ENCODE results near the gene RBMS3. TPM values are rescaled to one million over a fixed set of nuclear protein-coding genes. Genes with fewer than 3 reads are reported as not detected.
"Not testable (repeated sequence)": the region's sequence is repeated elsewhere in the genome, so short reads cannot be mapped to it uniquely, and the experiment has no call there.

The RBMS3 gene
- total RNA-seq, 1 experiment from 2014 or later = 6.5 TPM

DNA sequence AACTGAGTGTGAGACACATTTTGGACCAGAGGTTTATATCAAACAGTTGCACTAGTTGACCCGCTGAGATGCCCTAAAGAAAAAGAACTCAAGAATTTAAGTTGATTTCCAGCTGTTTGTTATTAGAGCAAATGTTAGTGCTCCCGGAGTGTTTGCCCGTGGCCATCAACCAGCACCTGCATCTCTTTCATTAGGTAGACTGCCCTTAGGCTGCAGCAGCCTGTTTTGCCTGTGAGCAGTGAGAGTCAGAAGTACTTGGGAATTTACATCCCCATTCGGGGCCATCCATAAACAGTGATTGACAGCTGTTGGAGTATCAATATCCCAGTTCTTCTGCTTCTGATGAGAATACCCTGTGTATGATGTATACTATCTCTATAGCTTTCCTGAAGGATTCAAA, 492.6 kb downstream of the RBMS3 start:
- no peak for DNase-seq (ENCODE audit: low spot score)

DNA sequence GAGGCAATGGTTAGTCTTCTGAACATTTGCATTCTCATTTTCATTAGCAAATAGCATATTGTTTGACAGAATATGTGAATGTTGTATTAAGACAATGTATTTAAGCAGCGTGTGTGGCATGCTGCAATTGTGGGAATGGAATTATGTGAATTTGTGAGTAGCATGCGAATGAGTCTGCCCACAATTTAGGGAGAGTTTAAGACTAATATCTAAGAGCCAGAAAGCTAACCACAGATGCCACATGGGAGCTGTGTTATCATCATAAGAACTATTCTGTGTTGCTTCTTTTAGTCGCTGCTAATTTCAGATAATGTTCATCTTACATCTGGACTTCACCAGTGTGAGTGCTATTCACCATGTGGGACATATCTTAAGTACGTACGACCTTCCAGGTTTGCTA, 494.5 kb downstream of the RBMS3 start:
- DNase-seq (ENCODE audit: low spot score) = no peak

DNA sequence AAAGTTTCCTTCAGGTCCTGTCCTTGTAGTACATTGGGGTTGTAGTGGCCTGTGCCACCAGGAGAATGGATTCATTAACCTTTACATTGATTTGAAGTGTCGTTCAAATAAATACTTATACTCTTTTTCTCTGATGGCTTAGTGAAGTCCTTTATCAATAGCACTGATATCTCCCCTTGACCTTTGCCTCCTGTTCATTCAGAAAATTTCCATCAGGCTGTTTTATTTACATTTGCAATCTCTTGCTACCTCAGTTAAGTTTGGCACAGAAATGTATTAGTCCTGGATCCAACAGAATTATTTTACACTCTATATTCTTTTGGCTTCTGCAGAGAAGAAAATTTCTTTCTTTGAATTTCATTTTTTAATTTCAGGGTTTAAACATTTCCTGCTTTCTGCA, 497.0 kb downstream of the RBMS3 start:
- no peak for DNase-seq (ENCODE audit: low spot score)

DNA sequence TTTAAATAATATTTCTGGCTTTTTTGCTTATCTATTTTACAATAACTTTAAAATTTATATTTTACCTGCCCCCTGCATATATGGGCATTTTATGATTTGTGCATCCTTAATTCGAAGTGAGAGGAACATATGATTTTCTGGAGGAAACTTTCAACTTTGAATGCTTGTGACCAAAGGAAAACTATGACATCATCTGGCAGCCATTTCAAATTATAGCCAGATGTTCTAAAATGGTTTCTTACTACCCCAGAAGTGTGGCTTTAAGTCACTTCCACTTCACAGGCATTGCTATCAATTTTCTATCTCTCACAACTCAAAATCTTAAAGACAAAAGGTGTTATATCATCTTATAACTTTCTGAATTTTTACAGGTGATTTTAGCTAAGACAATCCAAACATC, 508.8 kb downstream of the RBMS3 start:
- DNase-seq (ENCODE audit: low spot score) = no peak

DNA sequence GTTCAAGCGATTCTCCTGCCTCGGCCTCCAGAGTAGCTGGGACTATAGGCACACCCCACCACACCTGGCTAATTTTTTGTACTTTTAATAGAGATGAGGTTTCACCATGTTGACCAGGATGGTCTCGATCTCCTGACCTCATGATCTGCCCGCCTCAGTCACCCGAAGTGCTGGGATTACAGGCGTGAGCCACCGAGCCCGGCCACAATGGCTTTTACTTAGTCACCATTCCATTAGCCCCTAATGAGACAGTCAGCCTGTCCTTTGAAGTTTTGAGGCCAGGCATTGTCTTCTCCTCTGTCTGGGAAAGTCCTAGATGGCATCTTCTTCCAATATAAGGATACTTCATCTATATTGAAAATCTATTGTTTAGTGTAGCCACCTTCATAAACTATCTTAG, 515.9 kb downstream of the RBMS3 start:
- DNase-seq (ENCODE audit: low spot score) = no peak

DNA sequence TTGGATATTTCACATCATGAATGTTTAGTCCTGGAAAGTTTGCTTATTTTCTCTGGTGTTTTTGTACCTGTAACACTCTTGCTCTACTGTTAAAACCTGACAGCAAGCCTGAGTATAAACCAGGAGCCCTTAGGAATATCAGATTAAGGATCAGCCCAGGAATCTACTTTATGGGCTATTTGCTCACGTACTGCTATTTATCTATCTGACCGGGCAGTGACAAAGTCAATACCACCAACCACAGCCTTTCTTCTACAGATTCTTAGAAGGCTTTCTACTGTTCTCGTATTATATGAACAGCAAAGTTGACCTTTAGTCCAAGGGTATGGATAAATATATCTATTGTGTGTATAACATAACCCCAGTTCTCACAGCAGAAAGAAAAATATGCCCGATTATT, 521.2 kb downstream of the RBMS3 start:
- DNase-seq (ENCODE audit: low spot score) = no peak

DNA sequence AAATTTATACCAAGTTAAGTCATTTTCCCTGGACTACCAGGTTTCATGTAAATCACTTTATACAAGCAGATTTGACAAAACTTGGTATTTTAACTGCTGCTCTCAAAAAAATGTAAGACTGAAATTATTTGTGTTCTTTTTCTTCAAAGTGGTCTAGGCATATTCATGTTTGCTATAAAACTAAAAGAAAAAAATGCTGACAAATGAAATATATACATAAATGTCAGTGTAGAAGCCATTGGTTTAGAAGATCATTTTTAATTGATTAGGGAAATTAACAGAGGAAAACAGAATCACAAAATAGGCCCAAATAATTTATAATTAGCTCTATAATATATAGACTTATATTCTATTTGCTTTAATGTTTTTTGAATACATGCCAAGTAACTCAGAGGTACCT, 523.2 kb downstream of the RBMS3 start:
- no peak for DNase-seq (ENCODE audit: low spot score)

DNA sequence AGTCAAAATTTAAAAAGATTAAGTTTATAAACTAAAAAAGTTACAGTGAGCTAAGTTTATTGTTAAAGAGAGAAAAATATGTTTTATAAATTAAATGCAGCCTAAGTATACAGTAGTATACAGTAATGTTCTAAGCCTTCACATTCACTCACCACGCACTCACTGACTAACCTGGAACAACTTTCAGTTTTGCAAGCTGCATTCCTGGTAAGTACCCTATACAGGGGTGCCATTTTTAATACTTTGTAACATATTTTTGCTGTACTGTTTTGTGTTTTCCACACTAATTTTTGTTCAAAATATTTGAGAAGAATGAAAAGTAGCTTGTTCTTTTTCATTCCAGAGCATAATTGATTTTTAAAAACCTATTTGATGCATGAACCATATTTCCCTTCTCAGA, 524.9 kb downstream of the RBMS3 start:
- no peak for DNase-seq (ENCODE audit: low spot score)

DNA sequence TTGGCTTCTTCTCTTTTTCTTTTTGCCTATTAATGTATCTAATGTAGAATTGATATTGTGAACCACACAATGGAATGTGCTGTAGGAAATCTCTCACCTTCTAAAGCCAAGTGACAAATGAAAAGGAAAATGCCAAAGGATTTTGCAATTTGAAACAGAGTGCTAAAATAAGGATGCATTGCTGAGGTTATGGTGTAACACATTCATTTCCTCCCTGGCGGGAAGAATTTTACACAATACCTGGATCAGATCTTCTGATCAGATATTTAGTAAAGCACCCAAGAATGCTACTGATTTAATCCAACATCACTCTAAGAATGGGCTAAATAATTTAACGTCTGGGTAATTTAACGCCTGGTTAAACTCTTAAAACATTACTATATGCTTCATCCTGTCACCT, 527.5 kb downstream of the RBMS3 start:
- DNase-seq (ENCODE audit: low spot score) = not testable (repeated sequence)

DNA sequence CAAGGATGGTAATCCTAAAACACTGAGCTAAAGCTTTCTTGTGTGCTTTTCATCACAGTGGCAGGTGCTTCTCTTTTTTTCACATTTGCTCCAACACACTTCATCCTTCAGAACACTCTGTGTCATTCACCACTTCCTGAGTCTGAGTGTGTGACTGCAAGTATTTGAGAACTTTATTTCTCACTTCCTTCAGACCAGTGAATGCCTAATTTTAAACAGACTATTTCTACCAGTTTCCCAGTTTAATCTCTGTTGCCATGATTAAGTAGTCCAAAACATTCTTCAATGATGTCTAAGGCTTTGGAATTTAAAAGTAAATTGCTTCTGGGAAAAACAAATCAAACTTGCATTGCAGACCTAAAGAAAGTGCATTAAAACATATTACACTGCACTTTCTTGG, 541.2 kb downstream of the RBMS3 start:
- no peak for DNase-seq (ENCODE audit: low spot score)

DNA sequence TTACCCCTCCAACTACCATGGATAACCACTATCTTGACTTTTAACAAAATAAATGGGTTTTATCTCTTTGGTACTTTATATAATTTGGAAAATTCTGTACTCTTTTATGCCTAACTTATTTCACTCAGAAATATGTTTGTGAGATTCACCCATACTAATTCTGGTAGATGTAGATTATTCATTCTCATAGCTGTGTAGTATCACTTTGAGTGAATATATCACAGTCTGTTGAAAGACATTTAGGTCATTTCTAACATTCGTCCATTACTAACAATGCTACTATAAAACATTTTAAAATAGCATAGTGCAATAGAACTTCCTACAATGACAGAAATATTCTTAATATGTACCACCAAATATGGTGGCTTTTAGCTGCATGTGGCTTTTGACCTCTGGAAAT, 542.4 kb downstream of the RBMS3 start:
- DNase-seq (ENCODE audit: low spot score) = no peak

DNA sequence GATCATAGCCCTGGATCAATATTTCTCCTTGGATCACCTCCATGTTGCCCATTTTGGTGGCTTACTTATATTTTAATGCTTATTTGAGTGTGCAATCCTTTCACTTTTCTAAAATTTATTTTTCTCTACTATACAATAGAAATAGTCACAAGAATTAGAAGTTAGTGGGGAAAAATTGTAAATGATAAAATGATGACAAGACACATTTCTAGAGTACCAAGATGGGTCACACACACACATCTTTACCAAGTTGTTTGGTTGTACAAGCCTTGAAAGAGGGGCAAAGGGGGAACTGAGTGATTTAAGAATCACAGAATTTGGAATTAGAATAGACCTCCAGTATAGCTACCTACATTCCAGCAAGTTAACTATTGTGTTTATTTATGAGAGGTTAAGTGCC, 545.8 kb downstream of the RBMS3 start:
- DNase-seq (ENCODE audit: low spot score) = no peak

DNA sequence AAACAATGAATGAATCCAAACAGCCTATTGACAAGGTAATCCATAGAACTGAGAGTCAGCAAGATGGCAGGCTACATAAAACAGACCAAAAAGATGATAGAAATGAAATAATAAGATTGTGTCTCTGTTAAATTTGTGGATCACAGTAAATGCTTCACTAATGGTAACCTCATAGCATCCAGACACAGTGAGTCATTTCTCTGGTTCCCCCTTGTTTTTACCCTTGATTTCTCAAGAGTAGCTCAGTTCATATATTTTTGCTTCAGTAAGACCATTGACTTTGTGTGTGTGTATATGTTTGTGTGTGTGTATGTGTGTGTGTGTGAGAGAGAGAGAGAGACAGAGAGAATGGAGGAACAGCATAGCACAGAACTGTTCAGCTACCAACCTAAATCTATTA, 546.9 kb downstream of the RBMS3 start:
- DNase-seq (ENCODE audit: low spot score) = no peak

DNA sequence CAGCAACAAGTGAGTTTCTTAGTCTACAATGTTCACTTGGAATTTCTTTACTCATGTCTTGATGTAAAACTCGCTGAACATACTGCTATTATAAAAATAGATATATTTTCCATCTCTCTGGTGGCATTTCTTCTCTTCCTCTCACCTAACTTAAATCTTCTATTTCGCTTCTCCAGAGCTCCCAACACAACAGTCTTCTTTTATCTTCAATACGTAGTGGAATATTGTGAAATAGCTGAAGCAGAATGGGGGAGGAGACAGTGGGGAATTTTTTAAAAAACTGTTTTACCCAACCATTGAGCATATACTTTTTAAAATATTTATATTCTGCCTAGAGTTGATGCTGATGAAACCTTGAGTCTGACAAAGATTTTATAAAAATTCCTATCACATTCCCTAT, 548.5 kb downstream of the RBMS3 start:
- DNase-seq (ENCODE audit: low spot score) = no peak

DNA sequence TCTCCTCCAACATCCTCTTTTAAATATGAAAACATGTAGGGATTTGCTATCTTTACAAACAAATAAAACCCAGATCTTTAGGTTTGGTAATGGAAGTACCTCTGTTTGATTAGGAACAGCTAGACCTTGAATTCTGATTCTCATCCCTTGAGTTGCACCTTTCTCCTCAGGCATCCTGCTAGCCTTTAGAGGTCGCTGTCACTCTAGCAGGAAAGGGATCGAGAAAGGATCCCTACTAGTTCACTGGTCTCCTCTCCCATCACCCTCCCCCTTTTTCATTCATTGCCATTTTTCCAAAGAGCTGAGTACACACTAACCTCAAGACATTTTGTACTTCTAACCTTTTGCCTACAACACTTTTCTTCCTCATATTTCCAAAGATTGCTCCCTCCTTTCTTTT, 569.8 kb downstream of the RBMS3 start:
- DNase-seq (ENCODE audit: low spot score) = no peak

DNA sequence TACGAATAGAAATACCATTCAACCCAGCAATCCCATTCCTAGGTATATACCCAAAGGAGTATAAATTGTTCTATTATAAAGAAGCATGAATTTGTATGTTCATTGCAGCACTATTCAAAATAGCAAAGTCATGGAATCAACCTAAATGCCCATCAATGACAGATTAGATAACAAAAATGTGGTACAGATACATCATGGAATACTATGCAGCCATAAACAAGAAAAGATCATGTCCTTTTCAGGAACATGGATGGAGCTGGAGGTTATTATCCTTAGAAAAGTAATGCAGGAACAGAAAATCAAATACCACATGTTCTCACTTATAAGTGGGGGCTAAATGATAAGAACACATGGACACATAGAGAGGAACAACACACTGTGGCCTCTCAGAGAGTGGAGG, 571.9 kb downstream of the RBMS3 start:
- DNase-seq (ENCODE audit: low spot score) = no peak

DNA sequence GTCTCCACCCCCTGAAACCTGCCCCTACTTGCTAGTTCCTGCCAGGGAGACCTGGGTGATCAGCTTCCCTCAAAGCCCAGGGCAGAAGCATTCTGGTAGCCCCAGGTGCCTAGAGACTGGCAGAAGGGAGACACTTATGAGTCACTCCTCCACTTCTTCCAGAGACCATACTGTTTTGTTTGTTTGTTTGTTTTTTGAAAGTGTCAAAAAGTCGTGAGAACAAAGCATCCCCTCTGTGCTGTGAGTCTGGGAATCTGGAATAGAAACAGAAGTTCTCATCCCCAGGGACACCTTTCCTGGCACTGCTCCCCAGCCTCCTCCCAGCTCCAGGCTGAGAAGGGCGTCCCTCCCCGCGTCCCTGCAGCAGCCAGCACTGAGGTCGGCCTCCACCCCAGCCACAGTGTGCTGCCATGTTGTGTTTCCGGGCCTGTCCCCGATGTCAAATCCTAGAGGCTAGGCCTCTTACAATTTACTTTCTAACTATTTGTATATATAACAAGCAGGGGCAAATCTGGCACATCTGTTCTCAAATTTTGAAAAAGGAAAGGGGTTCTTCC, 573.0 kb downstream of the RBMS3 start:
- no peak for DNase-seq (ENCODE audit: low spot score)

DNA sequence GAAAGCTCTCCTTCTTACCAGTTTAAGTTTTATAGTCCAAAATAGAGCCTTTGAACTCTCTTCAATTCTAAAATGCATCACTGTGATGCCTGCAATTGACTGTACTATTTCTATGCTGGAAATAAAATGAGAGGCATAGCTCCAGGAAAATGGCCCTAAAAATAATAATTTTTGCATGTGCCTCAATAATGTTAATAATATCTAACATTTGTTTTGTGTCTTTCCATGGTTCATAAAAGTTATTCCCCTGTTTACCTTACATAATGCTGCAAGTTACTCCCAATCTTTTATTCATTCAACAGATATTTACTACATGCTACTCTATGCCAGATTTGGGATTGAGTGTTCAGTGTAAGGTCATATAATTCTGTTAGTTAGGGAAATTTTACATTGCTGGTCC, 574.0 kb downstream of the RBMS3 start:
- no peak for DNase-seq (ENCODE audit: low spot score)

DNA sequence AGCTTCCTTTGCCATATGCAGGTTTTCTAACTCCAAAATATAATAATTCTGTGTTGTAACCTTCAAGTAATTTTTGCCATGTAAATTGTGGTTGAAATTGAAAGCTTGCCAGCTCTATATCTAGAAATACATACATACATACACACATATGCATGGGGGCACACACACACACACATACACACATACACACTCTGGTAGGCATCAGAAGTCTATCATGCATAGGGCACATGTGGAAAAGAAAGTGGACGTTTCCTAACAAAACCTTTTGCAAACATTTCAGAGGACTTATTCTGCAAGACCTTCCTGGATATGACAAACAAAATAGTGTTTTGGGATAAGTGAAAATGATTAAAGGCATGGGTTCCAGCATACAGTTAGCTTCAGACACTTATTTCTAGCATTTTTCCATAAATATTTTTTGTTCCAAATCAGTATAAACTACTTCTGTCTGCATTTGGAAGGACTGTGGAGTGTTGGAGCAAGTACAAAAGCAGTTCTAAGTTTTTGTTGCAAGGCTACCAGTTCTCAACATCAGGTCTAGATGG, 578.9 kb downstream of the RBMS3 start:
- no peak for DNase-seq (ENCODE audit: low spot score)

DNA sequence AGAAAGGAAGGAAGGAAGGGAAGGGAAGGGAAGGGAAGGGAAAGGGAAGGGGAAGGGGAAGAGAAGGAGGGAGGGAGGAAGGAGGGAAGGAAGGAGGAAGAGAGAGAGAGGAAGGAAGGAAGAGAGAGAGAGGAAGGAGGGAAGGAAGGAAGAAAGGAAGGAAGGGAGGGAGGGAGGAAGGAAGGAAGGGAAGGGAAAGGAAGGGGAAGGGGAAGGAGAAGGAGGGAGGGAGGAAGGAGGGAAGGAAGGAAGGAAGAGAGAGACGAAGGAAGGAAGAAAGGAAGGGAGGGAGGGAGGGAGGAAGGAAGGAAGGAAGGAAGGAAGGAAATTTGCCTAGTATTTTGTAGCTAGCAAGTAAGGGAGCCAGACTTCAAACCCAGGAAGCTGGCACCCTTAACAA, 583.9 kb downstream of the RBMS3 start:
- DNase-seq (ENCODE audit: low spot score) = no peak

DNA sequence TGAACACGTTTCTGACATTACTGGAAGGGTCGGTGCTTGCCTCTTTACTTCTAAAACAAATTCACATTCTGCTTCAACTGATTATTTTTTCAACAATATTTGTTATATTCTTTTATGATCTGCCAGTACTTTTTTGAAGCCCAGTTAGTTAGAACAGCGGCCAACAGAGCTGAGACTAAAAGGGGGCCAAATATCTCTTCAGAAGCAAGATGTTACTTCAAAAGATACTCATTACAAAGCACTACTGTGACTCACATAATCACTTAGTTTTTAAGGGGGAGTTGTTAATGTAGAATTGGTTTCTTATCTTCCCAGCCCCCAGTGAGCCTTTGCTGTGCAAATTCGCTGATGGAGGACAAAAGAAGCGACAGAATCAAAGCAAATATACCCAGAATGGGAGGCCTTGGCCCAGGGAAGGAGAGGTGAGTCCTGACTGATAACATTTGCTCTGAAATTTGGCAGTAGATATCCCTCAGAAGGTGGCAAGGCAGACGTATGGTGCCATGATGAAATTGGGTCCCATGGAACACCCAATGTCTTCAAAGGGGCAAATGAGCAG, 587.8 kb downstream of the RBMS3 start:
- DNase-seq (ENCODE audit: low spot score) = no peak

DNA sequence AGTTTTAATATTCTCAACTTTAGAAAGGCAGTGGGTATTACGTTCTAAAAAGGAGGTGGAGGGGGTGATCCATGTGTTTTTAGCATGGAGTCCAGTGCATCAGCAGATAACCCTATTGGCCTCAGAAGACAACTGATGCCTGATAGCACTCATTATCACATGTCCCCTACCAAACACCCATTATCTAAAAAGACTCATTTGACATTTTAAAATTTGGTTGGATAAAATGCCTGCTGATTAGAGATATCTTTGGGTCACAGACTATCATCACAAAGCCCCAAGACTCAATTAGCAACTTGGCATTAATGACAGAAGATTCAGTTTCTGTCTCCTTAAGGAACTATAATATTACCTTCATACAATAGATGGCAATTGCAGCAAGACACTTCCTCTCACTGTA, 589.3 kb downstream of the RBMS3 start:
- no peak for DNase-seq (ENCODE audit: low spot score)

DNA sequence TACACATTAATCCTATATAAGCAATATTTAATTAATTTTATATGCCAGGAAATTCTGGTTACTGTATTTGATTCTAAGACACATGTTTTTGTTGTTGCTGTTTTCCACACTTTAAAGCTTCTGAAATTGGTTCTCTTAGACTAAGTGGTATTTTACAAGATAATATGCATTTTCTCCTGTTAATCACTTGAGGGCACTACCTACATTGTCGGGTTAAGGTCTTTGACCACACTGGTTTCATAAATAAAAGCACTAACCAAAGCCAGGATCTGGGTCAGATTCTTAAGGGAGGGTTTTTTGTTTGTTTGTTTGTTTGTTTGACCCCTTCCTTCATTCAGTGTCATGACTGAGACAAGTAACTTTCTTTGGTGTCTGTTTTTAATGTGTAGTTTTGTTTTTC, 590.2 kb downstream of the RBMS3 start:
- peak; percentile 5 for DNase-seq (ENCODE audit: low spot score)

DNA sequence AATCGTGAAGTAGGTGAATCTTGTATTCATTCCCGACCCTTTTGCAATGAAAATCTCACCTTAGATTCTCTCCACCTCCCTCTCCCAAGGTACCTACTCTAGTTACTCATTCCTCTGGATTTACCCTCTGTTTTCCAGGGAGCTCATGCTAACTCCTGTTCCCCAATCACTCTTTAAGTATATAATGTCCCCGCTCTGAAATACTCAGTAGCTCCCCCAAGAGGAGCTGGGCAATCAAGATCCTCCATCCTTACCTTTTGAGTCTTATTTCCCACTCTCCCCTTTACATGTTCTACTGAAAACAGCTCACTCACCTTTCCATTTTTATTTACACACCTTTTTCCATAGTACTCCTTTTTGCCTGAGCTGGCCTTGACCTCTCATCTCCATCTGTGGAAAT, 599.9 kb downstream of the RBMS3 start:
- no peak for DNase-seq (ENCODE audit: low spot score)

Measured in H4 (cell line).